Fibroblast of the aortic adventitia (primary cell): ENCODE results near the gene ZNF709. TPM values are rescaled to one million over a fixed set of nuclear protein-coding genes. Genes with fewer than 3 reads are reported as not detected.

Experiments
- DNase-seq: peaks from one replicate; pipeline ENCODE4 v3.0.0-alpha.2; 2010; ENCODE audit warnings: low read depth
- H3K4me3 ChIP-seq: 2 replicates; pipeline ENCODE4 v1.5.1; 2011; ENCODE audit warnings: low read depth, mild to moderate bottlenecking, control low read depth, low read length, moderate library complexity
- CTCF ChIP-seq: IDR thresholded peaks from 2 replicates; pipeline ENCODE4 v1.5.1; 2011; ENCODE audit warnings: mild to moderate bottlenecking, low read length, control low read depth, inconsistent platforms; ENCODE audit not compliant: insufficient read depth
- total RNA-seq: library from RNA; depleted of rRNA; stranded (reverse); fragments of >200 nt; gene quantifications from 2 replicates; pipeline ENCODE4 v1.2.3, GENCODE V29; 2012; ENCODE audit warnings: low replicate concordance

The ZNF709 gene
- total RNA-seq = 1.4 and 3.8 TPM in 2 replicates

DNA sequence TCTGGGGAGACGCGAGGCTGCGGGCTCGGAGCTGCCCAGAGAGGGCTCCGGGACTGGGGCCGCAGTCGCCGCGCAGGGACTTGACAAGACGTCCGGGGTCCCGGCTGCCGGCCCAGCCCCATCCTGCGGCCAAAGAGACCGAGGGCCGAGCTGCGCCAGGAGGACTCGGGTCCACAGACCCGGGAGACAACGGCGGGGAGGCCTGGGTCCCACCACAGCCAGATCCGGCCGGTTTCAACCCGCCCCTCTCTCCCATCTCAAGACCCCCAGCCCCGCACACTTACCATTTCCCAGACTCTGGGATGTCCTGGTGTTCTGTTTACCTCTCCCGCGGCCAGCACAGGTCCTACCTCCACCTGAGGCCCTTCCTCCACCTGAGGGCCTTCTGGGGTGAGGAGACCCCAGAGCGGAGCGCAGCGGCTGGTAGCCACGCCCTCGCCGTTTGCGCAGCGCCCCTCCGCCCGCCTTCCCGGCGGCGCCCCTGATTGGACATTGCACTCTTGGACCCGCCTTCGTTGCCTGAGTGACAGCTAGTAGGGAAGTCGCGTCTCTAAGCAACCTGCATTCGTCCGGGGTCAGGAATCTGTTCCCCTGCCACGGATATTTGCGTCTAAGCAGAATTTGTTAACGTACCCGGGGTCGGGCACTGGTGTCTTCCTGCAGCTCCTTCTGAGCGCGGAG is at the start of gene ZNF709:
Gene ZNF709 (minus strand): TSS at position 446 of the 681 bp plus-strand sequence. CDS start 159 bp downstream, at position 287.
- no peak for TF ChIP-seq CTCF
- peak within 1 kb of the TSS; percentile 99 for H3K4me3 ChIP-seq
- DNase-seq = peak; percentile 79

GRCh38 chr19:12527034-12527836 is 42.6 kb upstream of the ZNF709 start:
- TF ChIP-seq CTCF = no peak
- DNase-seq = peak; percentile 36
- H3K4me3 ChIP-seq = no peak overlapping the region

- TF ChIP-seq CTCF = no peak
- H3K4me3 ChIP-seq = no peak overlapping the region
- DNase-seq = no peak
Measured at GRCh38 chr19:12526542-12526941, 41.9 kb upstream of the ZNF709 start.

DNA sequence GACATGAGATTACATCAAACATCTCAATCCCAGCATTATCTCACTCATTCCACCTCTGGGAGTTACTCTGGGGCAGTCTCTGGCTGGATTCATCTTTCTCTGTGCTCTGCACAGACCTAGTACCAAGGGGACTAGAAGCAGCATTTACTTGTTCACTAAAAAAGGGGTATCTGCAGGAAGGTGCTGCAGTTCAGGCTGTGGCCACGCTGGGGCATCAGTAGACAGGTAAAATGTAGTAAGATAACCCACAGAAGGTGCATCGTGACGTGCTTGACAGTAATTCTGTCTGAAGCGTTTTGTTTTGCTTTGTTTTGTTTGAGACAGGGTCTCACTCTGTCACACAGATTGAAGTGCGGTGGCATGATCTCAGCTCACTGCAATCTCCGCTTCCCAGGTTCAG is 37.4 kb upstream of the ZNF709 start:
- no peak for DNase-seq
- no peak overlapping the region for H3K4me3 ChIP-seq
- TF ChIP-seq CTCF = peak; percentile 5

- no peak for DNase-seq
- TF ChIP-seq CTCF = no peak
- H3K4me3 ChIP-seq = no peak overlapping the region
Measured at GRCh38 chr19:12513531-12514061, 29.0 kb upstream of the ZNF709 start.

- no peak overlapping the region for H3K4me3 ChIP-seq
- no peak for DNase-seq
- TF ChIP-seq CTCF = no peak
Measured at GRCh38 chr19:12497032-12497431, 12.4 kb upstream of the ZNF709 start.
